Kidney epithelial cell (primary cell): Measurements from ENCODE around the gene SP9. TPM values are rescaled to one million over a fixed set of nuclear protein-coding genes. Genes with fewer than 3 reads are reported as not detected.

Source experiments
- DNase-seq: peaks from one replicate; pipeline ENCODE4 v3.0.0-alpha.2; 2010; ENCODE audit warnings: low read depth
- H3K27me3 ChIP-seq: 2 replicates; pipeline ENCODE4 v1.6.0; 2011; ENCODE audit warnings: low read length; ENCODE audit not compliant: control insufficient read depth, insufficient read depth
- H3K36me3 ChIP-seq: 2 replicates; pipeline ENCODE4 v1.5.1; 2011; ENCODE audit warnings: low read length; ENCODE audit not compliant: control insufficient read depth, insufficient read depth
- H3K4me3 ChIP-seq: 2 replicates; pipeline ENCODE4 v1.5.1; 2011; ENCODE audit warnings: low read depth, mild to moderate bottlenecking, control low read depth, low read length
- CTCF ChIP-seq: IDR thresholded peaks from 2 replicates; pipeline ENCODE4 v1.5.1; 2011; ENCODE audit warnings: mild to moderate bottlenecking, moderate library complexity, low read length, control low read depth, inconsistent platforms; ENCODE audit not compliant: insufficient read depth, poor library complexity, severe bottlenecking
- total RNA-seq: library from RNA; depleted of rRNA; stranded (reverse); fragments of >200 nt; gene quantifications from 2 replicates; pipeline ENCODE4 v1.2.3, GENCODE V29; 2015

Gene SP9
- total RNA-seq, 1 donor from 2014 or later: not detected

DNA sequence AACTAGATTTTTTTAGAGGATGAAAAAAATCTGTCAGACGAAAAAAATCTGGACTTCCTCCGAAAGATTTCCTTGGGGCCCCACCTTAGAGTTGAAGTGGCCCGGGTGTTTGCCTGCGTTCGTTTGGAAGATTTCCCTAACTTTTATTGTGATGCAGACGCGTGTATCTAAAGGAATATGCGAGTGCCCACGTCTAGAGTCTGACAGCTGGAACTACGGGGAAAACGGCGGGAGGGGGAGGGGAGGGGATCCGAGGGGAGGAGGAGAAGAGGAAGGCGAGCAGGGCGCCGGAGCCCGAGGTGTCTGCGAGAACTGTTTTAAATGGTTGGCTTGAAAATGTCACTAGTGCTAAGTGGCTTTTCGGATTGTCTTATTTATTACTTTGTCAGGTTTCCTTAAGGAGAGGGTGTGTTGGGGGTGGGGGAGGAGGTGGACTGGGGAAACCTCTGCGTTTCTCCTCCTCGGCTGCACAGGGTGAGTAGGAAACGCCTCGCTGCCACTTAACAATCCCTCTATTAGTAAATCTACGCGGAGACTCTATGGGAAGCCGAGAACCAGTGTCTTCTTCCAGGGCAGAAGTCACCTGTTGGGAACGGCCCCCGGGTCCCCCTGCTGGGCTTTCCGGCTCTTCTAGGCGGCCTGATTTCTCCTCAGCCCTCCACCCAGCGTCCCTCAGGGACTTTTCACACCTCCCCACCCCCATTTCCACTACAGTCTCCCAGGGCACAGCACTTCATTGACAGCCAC lies 2.4 kb upstream of the SP9 start:
- Histone ChIP-seq H3K4me3 (no peak overlapping the region), H3K36me3 (no peaks in the 10 kb centered on the region), H3K27me3 (peaks cover 97% of the 10 kb centered on the region)
- DNase-seq: no peak
- TF ChIP-seq CTCF: no peak

- no peaks in the 10 kb centered on the region for H3K36me3 ChIP-seq
- H3K4me3 ChIP-seq: no peak overlapping the region
- DNase-seq: no peak
- no peak for TF ChIP-seq CTCF
- H3K27me3 ChIP-seq: peaks cover 96% of the 10 kb centered on the region
Measured at GRCh38 chr2:174333017-174333371, 1.8 kb upstream of the SP9 start.

GRCh38 chr2:174333372-174334277 lies 1.1 kb upstream of the SP9 start:
- DNase-seq: no peak
- Histone ChIP-seq H3K4me3 (no peak overlapping the region), H3K36me3 (no peaks in the 10 kb centered on the region), H3K27me3 (peaks cover 92% of the 10 kb centered on the region)
- no peak for TF ChIP-seq CTCF

DNA sequence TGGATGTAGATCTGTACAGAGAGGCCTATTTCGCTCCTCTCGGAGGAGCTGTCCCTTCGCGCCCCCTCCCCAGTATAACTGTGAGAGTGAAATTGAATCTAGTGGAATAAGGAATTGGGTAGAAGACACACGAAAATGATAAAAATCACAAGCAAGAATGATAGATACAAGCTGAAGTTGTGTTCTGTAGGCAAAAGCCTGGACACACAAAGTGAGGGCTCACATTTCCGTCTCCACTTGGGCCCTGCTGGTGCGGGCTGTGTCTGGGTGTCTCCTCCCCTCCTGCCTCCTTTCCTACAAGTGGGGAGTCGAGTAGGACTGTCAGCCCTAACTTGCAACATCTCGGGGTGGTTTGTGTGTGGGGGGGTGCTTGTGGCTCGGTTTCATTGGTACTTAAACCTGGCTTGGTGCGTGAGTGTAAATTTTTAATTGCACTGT lies 457 bp upstream of the SP9 start:
- DNase-seq: no peak
- TF ChIP-seq CTCF: no peak
- Histone ChIP-seq H3K36me3 (no peaks in the 10 kb centered on the region), H3K4me3 (no peak overlapping the region), H3K27me3 (peaks cover 92% of the 10 kb centered on the region)

- no peak for TF ChIP-seq CTCF
- no peak for DNase-seq
- Histone ChIP-seq H3K4me3 (no peak overlapping the region), H3K27me3 (peaks cover 91% of the 10 kb centered on the region), H3K36me3 (no peaks in the 10 kb centered on the region)
Measured at GRCh38 chr2:174335254-174335987, 667 bp downstream of the SP9 start.
